GM23338 (cell line): Measurements from ENCODE around the gene SON. TPM values are rescaled to one million over a fixed set of nuclear protein-coding genes. Genes with fewer than 3 reads are reported as not detected.

Experiments
- polyA plus RNA-seq: library from polyadenylated mRNA; unstranded; fragments of >200 nt; fragmentation: Nextera tagmentation; extraction: Ambion mirVana; gene quantifications from 2 replicates; pipeline ENCODE4 v1.2.1, GENCODE V29; 2016
- total RNA-seq: library from RNA; depleted of rRNA; stranded (reverse); fragments of >200 nt; shearing (Covaris generic); gene quantifications from 2 replicates; pipeline ENCODE4 v1.2.3, GENCODE V29; 2014; rRNA removed

Gene SON
- total and polyA plus RNA-seq, 2 experiments from 2014 or later = 361 to 1,421 TPM

Other genes with a start within 250 kb of the SON start
- 3.9 and 14.0 TPM in 2 replicates for gene IFNAR1, start 218.1 kb upstream of the SON start, total RNA-seq
- 14.5 and 18.7 TPM in 2 replicates for gene IFNAR1, start 218.1 kb upstream of the SON start, polyA plus RNA-seq
- gene IFNGR2, start 139.6 kb upstream of the SON start, total RNA-seq = 21.9 and 25.0 TPM in 2 replicates
- gene IFNGR2, start 139.6 kb upstream of the SON start, polyA plus RNA-seq = 29.4 and 29.9 TPM in 2 replicates
- gene TMEM50B, start 63.1 kb upstream of the SON start, total RNA-seq = 19.1 and 25.1 TPM in 2 replicates
- 26.1 and 27.6 TPM in 2 replicates for gene TMEM50B, start 63.1 kb upstream of the SON start, polyA plus RNA-seq
- 2.5 and 5.0 TPM in 2 replicates for gene DNAJC28, start 51.3 kb upstream of the SON start, total RNA-seq
- 3.8 and 6.6 TPM in 2 replicates for gene DNAJC28, start 51.3 kb upstream of the SON start, polyA plus RNA-seq
- 224 and 270 TPM in 2 replicates for gene GART, start 921 bp upstream of the SON start, total RNA-seq
- gene GART, start 921 bp upstream of the SON start, polyA plus RNA-seq = 86.3 and 87.6 TPM in 2 replicates
- gene DONSON, start 45.6 kb downstream of the SON start, total RNA-seq = 35.2 and 37.4 TPM in 2 replicates
- 27.2 and 32.9 TPM in 2 replicates for gene DONSON, start 45.6 kb downstream of the SON start, polyA plus RNA-seq
- gene CRYZL1, start 98.7 kb downstream of the SON start, total RNA-seq = 23.3 and 23.8 TPM in 2 replicates
- gene CRYZL1, start 98.7 kb downstream of the SON start, polyA plus RNA-seq = 30.6 and 40.5 TPM in 2 replicates
- 68.2 and 77.9 TPM in 2 replicates for gene ITSN1, start 99.5 kb downstream of the SON start, total RNA-seq
- 83.4 and 95.7 TPM in 2 replicates for gene ITSN1, start 99.5 kb downstream of the SON start, polyA plus RNA-seq